HG02870 (cell line): ENCODE results near the gene BAZ2A.

Source experiments
- ATAC-seq: cut with Tn5 transposase; IDR thresholded peaks from one replicate; pipeline ENCODE4 v1.9.1; 2021; ENCODE audit warnings: mild to moderate bottlenecking, moderate library complexity; ENCODE audit not compliant: unreplicated experiment

Gene BAZ2A

GRCh38 chr12:56635806-56636674 is 5.9 kb upstream of the BAZ2A start:
- ATAC-seq = peak; percentile 38

GRCh38 chr12:56634837-56635791 is 5.0 kb upstream of the BAZ2A start:
- no peak for ATAC-seq

- no peak for ATAC-seq
Measured at GRCh38 chr12:56634242-56634836, 4.2 kb upstream of the BAZ2A start.

GRCh38 chr12:56633468-56634241 is 3.5 kb upstream of the BAZ2A start:
- no peak for ATAC-seq

GRCh38 chr12:56632701-56633467 is 2.8 kb upstream of the BAZ2A start:
- no peak for ATAC-seq

- ATAC-seq = peak; percentile 20
Measured at GRCh38 chr12:56631790-56632700, 1.9 kb upstream of the BAZ2A start.

- ATAC-seq = no peak
Measured at GRCh38 chr12:56629459-56630179, 507 bp downstream of the BAZ2A start.

GRCh38 chr12:56628671-56629458 is 1.3 kb downstream of the BAZ2A start:
- no peak for ATAC-seq

GRCh38 chr12:56626701-56627100 is 3.4 kb downstream of the BAZ2A start:
- no peak for ATAC-seq

- ATAC-seq = no peak
Measured at GRCh38 chr12:56622535-56622934, 7.6 kb downstream of the BAZ2A start.

GRCh38 chr12:56616925-56617324 is 13.2 kb downstream of the BAZ2A start:
- no peak for ATAC-seq

GRCh38 chr12:56616244-56616643 is 13.9 kb downstream of the BAZ2A start:
- no peak for ATAC-seq

- ATAC-seq = no peak
Measured at GRCh38 chr12:56614627-56615026, 15.5 kb downstream of the BAZ2A start.

- ATAC-seq = no peak
Measured at GRCh38 chr12:56604355-56604754, 25.8 kb downstream of the BAZ2A start.

GRCh38 chr12:56602239-56602638 is 27.9 kb downstream of the BAZ2A start:
- no peak for ATAC-seq

GRCh38 chr12:56601503-56601902 is 28.6 kb downstream of the BAZ2A start:
- ATAC-seq = no peak

- no peak for ATAC-seq
Measured at GRCh38 chr12:56600753-56601152, 29.4 kb downstream of the BAZ2A start.
